ENCODE data around the gene HK3.

Gene HK3

GRCh38 chr5:176899296-176899891 lies at the start of gene HK3:
TSS of gene HK3 (minus strand) at chr5:176899346. CDS start at chr5:176896159, 3,187 bp downstream.
- no peak for DNase-seq

- no peak for DNase-seq
These were observed 49.3 kb upstream of the HK3 start for GRCh38 chr5:176948458-176948857.

GRCh38 chr5:176947847-176948246 lies 48.7 kb upstream of the HK3 start:
- DNase-seq, result no peak

- DNase-seq, result no peak
These were observed 45.1 kb upstream of the HK3 start for GRCh38 chr5:176944268-176944667.

- DNase-seq, result no peak
These were observed 44.7 kb upstream of the HK3 start for GRCh38 chr5:176943816-176944215.

GRCh38 chr5:176941951-176942350 lies 42.8 kb upstream of the HK3 start:
- DNase-seq, result no peak

- no peak for DNase-seq
These were observed 39.3 kb upstream of the HK3 start for GRCh38 chr5:176938472-176938871.

- DNase-seq, result no peak
These were observed 35.9 kb upstream of the HK3 start for GRCh38 chr5:176935017-176935416.

- DNase-seq, result no peak
These were observed 35.3 kb upstream of the HK3 start for GRCh38 chr5:176934309-176934930.

GRCh38 chr5:176929654-176930053 lies 30.5 kb upstream of the HK3 start:
- no peak for DNase-seq

GRCh38 chr5:176927562-176927961 lies 28.4 kb upstream of the HK3 start:
- DNase-seq, result no peak

GRCh38 chr5:176922817-176923216 lies 23.7 kb upstream of the HK3 start:
- no peak for DNase-seq

GRCh38 chr5:176921714-176922113 lies 22.6 kb upstream of the HK3 start:
- no peak for DNase-seq

GRCh38 chr5:176918613-176919012 lies 19.5 kb upstream of the HK3 start:
- no peak for DNase-seq

- DNase-seq, result no peak
These were observed 17.2 kb upstream of the HK3 start for GRCh38 chr5:176916337-176916736.

- no peak for DNase-seq
These were observed 16.8 kb upstream of the HK3 start for GRCh38 chr5:176915906-176916305.

- no peak for DNase-seq
These were observed 13.0 kb upstream of the HK3 start for GRCh38 chr5:176912115-176912514.

- DNase-seq, result no peak
These were observed 9.7 kb upstream of the HK3 start for GRCh38 chr5:176908675-176909368.

- DNase-seq, result no peak
These were observed 7.7 kb upstream of the HK3 start for GRCh38 chr5:176906796-176907195.

GRCh38 chr5:176906126-176906525 lies 7.0 kb upstream of the HK3 start:
- DNase-seq, result no peak

GRCh38 chr5:176904276-176904675 lies 5.1 kb upstream of the HK3 start:
- DNase-seq, result no peak

- no peak for DNase-seq
These were observed 3.9 kb upstream of the HK3 start for GRCh38 chr5:176902911-176903664.

GRCh38 chr5:176902102-176902814 lies 3.1 kb upstream of the HK3 start:
- no peak for DNase-seq
